ENCODE results near the gene CACNA1D. TPM values are rescaled to one million over a fixed set of nuclear protein-coding genes. Genes with fewer than 3 reads are reported as not detected.
"Not testable (repeated sequence)": the region's sequence is repeated elsewhere in the genome, so short reads cannot be mapped to it uniquely, and the experiment has no call there.

CACNA1D gene
- total RNA-seq, 2 donors from 2014 or later = 0.68 to 1.5 TPM

- Histone ChIP-seq H3K4me3 (no peak overlapping the region), H3K27ac (no peak overlapping the region), H3K27me3 (replicated peaks; ENCODE audit: insufficient read depth) (no peaks in the 10 kb centered on the region), H3K9me3 (no peaks in the 10 kb centered on the region), H3K4me1 (ENCODE audit: control insufficient read depth in 1 of 2, low read depth in 2 of 2) (peaks cover 0 to 5% of the 10 kb centered on the region in 2 donors), H3K36me3 (no peaks in the 10 kb centered on the region)
- no peak for ATAC-seq (ENCODE audit: insufficient number of reproducible peaks, low FRiP score, low read depth)
- no peak for TF ChIP-seq CTCF (IDR thresholded peaks at IDR 0.05)
- no peak for DNase-seq (ENCODE audit: low spot score)
Measured at GRCh38 chr3:53473422-53473821, 21.0 kb upstream of the CACNA1D start.

GRCh38 chr3:53476372-53476771 is 18.0 kb upstream of the CACNA1D start:
- DNase-seq (ENCODE audit: low spot score); H3K4me1 ChIP-seq (ENCODE audit: control insufficient read depth in 1 of 2, low read depth in 2 of 2); H3K4me3 ChIP-seq; H3K9me3 ChIP-seq; H3K27ac ChIP-seq; H3K27me3 ChIP-seq (replicated peaks; ENCODE audit: insufficient read depth); H3K36me3 ChIP-seq; ATAC-seq (ENCODE audit: insufficient number of reproducible peaks, low FRiP score, low read depth): not testable (repeated sequence)

GRCh38 chr3:53477689-53478088 is 16.7 kb upstream of the CACNA1D start:
- not testable (repeated sequence) for DNase-seq (ENCODE audit: low spot score)

GRCh38 chr3:53478166-53478830 is 16.1 kb upstream of the CACNA1D start:
- Histone ChIP-seq H3K4me3 (no peak overlapping the region), H3K36me3 (no peaks in the 10 kb centered on the region), H3K9me3 (no peaks in the 10 kb centered on the region), H3K4me1 (ENCODE audit: control insufficient read depth in 1 of 2, low read depth in 2 of 2) (peaks cover 0 to 5% of the 10 kb centered on the region in 2 donors), H3K27me3 (replicated peaks; ENCODE audit: insufficient read depth) (no peaks in the 10 kb centered on the region), H3K27ac (no peak overlapping the region)
- TF ChIP-seq CTCF (IDR thresholded peaks at IDR 0.05) = no peak
- no peak for DNase-seq (ENCODE audit: low spot score)
- no peak for ATAC-seq (ENCODE audit: insufficient number of reproducible peaks, low FRiP score, low read depth)

More at GRCh38 chr3:53477689-53478088, 16.7 kb upstream of the CACNA1D start:
- not testable (repeated sequence) for H3K9me3 ChIP-seq; H3K36me3 ChIP-seq; H3K4me3 ChIP-seq; ATAC-seq (ENCODE audit: insufficient number of reproducible peaks, low FRiP score, low read depth); H3K4me1 ChIP-seq (ENCODE audit: control insufficient read depth in 1 of 2, low read depth in 2 of 2); H3K27ac ChIP-seq; H3K27me3 ChIP-seq (replicated peaks; ENCODE audit: insufficient read depth)

GRCh38 chr3:53478921-53479664 is 15.3 kb upstream of the CACNA1D start:
- Histone ChIP-seq H3K9me3 (no peaks in the 10 kb centered on the region), H3K27me3 (replicated peaks; ENCODE audit: insufficient read depth) (no peaks in the 10 kb centered on the region), H3K36me3 (no peaks in the 10 kb centered on the region), H3K27ac (no peak overlapping the region), H3K4me1 (ENCODE audit: control insufficient read depth in 1 of 2, low read depth in 2 of 2) (peaks cover 0 to 5% of the 10 kb centered on the region in 2 donors), H3K4me3 (no peak overlapping the region)
- no peak for TF ChIP-seq CTCF (IDR thresholded peaks at IDR 0.05)
- ATAC-seq (ENCODE audit: insufficient number of reproducible peaks, low FRiP score, low read depth) = no peak
- DNase-seq (ENCODE audit: low spot score) = no peak

GRCh38 chr3:53482227-53482626 is 12.2 kb upstream of the CACNA1D start:
- Histone ChIP-seq H3K4me1 (ENCODE audit: control insufficient read depth in 1 of 2, low read depth in 2 of 2) (no peaks in the 10 kb centered on the region), H3K36me3 (no peaks in the 10 kb centered on the region), H3K27me3 (replicated peaks; ENCODE audit: insufficient read depth) (no peaks in the 10 kb centered on the region), H3K9me3 (no peaks in the 10 kb centered on the region), H3K27ac (no peak overlapping the region), H3K4me3 (no peak overlapping the region)
- no peak for ATAC-seq (ENCODE audit: insufficient number of reproducible peaks, low FRiP score, low read depth)
- no peak for DNase-seq (ENCODE audit: low spot score)
- TF ChIP-seq CTCF (IDR thresholded peaks at IDR 0.05) = no peak

Data from thoracic aorta (tissue), 2 donors.